ENCODE data around the gene CACNB3. TPM values are rescaled to one million over a fixed set of nuclear protein-coding genes. Genes with fewer than 3 reads are reported as not detected.

CACNB3 gene
- total and polyA plus RNA-seq, 2 of the 13 experiments (the other 11 are each of a cell fraction or from before 2014, with no cell fraction given): 0.29 to 0.54 TPM

DNA sequence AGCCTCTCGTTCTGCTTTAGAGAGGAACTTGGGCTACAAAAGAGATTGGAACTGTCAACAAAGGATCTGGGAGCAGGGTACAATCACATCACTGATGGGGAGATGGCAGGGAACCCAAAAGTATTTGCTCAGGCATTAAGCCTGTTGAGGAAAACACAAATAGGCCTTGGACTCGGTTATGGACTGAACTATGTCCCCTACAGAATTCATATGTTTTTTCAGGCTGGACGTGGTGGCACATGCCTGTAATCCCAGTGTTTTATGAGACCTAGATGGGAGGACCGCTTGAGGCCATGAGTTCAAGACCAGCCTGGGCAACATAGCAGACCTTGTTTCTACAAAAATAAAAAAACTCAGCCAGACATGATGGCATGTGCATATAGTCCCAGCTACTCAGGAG lies 19.8 kb downstream of the CACNB3 start (continued):
- TF ChIP-seq KAT7 (CRISPR knock-in tag; IDR thresholded peaks at IDR 0.05; ENCODE audit: borderline replicate concordance): no peak
- no peak for TF ChIP-seq SOX6 (IDR thresholded peaks at IDR 0.05)
- TF ChIP-seq SOX6 (CRISPR knock-in tag; IDR thresholded peaks at IDR 0.05): peak; percentile 26; the same call in 1 of the 2 replicates
- TF ChIP-seq, protein P1, sequence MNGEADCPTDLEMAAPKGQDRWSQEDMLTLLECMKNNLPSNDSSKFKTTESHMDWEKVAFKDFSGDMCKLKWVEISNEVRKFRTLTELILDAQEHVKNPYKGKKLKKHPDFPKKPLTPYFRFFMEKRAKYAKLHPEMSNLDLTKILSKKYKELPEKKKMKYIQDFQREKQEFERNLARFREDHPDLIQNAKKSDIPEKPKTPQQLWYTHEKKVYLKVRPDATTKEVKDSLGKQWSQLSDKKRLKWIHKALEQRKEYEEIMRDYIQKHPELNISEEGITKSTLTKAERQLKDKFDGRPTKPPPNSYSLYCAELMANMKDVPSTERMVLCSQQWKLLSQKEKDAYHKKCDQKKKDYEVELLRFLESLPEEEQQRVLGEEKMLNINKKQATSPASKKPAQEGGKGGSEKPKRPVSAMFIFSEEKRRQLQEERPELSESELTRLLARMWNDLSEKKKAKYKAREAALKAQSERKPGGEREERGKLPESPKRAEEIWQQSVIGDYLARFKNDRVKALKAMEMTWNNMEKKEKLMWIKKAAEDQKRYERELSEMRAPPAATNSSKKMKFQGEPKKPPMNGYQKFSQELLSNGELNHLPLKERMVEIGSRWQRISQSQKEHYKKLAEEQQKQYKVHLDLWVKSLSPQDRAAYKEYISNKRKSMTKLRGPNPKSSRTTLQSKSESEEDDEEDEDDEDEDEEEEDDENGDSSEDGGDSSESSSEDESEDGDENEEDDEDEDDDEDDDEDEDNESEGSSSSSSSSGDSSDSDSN (CRISPR knock-in tag; IDR thresholded peaks at IDR 0.05): no peak
- no peak for TF ChIP-seq ZSCAN21 (CRISPR knock-in tag; IDR thresholded peaks at IDR 0.05; ENCODE audit: borderline replicate concordance)
- TF ChIP-seq LCORL (IDR thresholded peaks at IDR 0.05): no peak
- peak; percentile 51 for TF ChIP-seq LCORL (CRISPR knock-in tag; IDR thresholded peaks at IDR 0.05)
- peak; percentile 33; the same call in 1 of the 2 replicates for TF ChIP-seq GFI1 (CRISPR knock-in tag; IDR thresholded peaks at IDR 0.05; ENCODE audit: borderline replicate concordance)
- no peak for TF ChIP-seq ZNF850 (CRISPR knock-in tag; conservative IDR thresholded peaks at IDR 0.05)
- TF ChIP-seq MAF1 (CRISPR knock-in tag; IDR thresholded peaks at IDR 0.05; ENCODE audit: borderline replicate concordance): no peak
- no peak for TF ChIP-seq CHD4 (IDR thresholded peaks at IDR 0.05; ENCODE audit: borderline replicate concordance, low read length)
- no peak for TF ChIP-seq ZSCAN25 (CRISPR knock-in tag; IDR thresholded peaks at IDR 0.05)
- TF ChIP-seq, protein P2, sequence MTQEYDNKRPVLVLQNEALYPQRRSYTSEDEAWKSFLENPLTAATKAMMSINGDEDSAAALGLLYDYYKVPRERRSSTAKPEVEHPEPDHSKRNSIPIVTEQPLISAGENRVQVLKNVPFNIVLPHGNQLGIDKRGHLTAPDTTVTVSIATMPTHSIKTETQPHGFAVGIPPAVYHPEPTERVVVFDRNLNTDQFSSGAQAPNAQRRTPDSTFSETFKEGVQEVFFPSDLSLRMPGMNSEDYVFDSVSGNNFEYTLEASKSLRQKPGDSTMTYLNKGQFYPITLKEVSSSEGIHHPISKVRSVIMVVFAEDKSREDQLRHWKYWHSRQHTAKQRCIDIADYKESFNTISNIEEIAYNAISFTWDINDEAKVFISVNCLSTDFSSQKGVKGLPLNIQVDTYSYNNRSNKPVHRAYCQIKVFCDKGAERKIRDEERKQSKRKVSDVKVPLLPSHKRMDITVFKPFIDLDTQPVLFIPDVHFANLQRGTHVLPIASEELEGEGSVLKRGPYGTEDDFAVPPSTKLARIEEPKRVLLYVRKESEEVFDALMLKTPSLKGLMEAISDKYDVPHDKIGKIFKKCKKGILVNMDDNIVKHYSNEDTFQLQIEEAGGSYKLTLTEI (CRISPR knock-in tag; conservative IDR thresholded peaks at IDR 0.05): no peak
- no peak for TF ChIP-seq TCF7 (IDR thresholded peaks at IDR 0.05; ENCODE audit: low read depth)
- peak; percentile 73; the same call in 1 of the 2 replicates for TF ChIP-seq ZMYM3 (CRISPR knock-in tag; IDR thresholded peaks at IDR 0.05)
- TF ChIP-seq HOXD1 (CRISPR knock-in tag; IDR thresholded peaks at IDR 0.05): no peak
- TF ChIP-seq HDAC1 (CRISPR knock-in tag; IDR thresholded peaks at IDR 0.05): no peak
- TF ChIP-seq, protein P3, sequence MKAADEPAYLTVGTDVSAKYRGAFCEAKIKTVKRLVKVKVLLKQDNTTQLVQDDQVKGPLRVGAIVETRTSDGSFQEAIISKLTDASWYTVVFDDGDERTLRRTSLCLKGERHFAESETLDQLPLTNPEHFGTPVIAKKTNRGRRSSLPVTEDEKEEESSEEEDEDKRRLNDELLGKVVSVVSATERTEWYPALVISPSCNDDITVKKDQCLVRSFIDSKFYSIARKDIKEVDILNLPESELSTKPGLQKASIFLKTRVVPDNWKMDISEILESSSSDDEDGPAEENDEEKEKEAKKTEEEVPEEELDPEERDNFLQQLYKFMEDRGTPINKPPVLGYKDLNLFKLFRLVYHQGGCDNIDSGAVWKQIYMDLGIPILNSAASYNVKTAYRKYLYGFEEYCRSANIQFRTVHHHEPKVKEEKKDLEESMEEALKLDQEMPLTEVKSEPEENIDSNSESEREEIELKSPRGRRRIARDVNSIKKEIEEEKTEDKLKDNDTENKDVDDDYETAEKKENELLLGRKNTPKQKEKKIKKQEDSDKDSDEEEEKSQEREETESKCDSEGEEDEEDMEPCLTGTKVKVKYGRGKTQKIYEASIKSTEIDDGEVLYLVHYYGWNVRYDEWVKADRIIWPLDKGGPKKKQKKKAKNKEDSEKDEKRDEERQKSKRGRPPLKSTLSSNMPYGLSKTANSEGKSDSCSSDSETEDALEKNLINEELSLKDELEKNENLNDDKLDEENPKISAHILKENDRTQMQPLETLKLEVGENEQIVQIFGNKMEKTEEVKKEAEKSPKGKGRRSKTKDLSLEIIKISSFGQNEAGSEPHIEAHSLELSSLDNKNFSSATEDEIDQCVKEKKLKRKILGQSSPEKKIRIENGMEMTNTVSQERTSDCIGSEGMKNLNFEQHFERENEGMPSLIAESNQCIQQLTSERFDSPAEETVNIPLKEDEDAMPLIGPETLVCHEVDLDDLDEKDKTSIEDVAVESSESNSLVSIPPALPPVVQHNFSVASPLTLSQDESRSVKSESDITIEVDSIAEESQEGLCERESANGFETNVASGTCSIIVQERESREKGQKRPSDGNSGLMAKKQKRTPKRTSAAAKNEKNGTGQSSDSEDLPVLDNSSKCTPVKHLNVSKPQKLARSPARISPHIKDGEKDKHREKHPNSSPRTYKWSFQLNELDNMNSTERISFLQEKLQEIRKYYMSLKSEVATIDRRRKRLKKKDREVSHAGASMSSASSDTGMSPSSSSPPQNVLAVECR (CRISPR knock-in tag; IDR thresholded peaks at IDR 0.05; ENCODE audit: borderline replicate concordance): no peak; the same call in 1 of the 2 replicates
- TF ChIP-seq, protein P4, sequence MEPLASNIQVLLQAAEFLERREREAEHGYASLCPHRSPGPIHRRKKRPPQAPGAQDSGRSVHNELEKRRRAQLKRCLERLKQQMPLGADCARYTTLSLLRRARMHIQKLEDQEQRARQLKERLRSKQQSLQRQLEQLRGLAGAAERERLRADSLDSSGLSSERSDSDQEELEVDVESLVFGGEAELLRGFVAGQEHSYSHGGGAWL (CRISPR knock-in tag; IDR thresholded peaks at IDR 0.05): no peak
- TF ChIP-seq SNAI1 (CRISPR knock-in tag; IDR thresholded peaks at IDR 0.05; ENCODE audit: borderline replicate concordance): no peak
- no peak for TF ChIP-seq ERF (CRISPR knock-in tag; IDR thresholded peaks at IDR 0.05)
- no peak for TF ChIP-seq CBX1 (IDR thresholded peaks at IDR 0.05; ENCODE audit: low read depth)
